Measurements from ENCODE around the gene SIX5. TPM values are rescaled to one million over a fixed set of nuclear protein-coding genes. Genes with fewer than 3 reads are reported as not detected.

Gene SIX5
- total and polyA plus RNA-seq, 9 of the 15 experiments (the other 6 are each of a cell fraction or from before 2014, with no cell fraction given), result 1.4 to 17.2 (median 7.4) TPM; not detected in 2

DNA sequence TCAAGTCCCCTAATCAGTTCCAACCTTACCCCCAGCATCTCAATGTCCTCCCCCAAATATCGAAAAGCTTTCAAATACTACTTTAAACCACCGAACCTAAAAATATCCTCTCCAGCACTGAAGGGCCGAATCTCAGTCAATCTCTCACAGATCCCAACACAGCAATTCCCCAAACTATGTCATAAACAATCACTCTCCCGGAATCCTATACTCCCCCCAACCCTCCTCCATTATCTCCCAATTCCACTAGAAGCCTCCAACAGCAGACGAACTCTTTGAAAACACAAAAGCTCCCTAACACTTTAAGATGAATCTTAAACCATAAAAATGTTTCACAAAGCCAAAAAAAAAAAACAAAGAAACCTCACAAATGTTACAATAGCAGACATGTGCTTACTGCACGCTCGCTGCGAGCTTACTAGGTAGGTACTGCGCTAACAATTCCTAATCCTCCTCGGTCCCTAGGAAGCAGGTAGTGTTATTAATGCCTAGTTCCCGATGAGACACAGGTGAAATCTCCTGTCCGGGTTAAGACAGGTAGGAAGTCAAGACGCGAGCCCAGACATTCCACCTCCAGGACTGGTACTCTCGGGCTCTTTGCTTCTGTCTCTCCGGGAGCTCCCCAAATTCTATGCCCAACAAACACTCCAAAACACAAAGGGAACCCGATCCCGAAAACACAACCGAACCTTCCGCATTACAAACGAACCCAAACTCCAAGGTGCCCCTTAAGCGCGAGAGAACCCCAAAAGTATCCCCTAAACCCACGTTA lies 52.5 kb downstream of the SIX5 start (continued):
- TF ChIP-seq, protein P1, sequence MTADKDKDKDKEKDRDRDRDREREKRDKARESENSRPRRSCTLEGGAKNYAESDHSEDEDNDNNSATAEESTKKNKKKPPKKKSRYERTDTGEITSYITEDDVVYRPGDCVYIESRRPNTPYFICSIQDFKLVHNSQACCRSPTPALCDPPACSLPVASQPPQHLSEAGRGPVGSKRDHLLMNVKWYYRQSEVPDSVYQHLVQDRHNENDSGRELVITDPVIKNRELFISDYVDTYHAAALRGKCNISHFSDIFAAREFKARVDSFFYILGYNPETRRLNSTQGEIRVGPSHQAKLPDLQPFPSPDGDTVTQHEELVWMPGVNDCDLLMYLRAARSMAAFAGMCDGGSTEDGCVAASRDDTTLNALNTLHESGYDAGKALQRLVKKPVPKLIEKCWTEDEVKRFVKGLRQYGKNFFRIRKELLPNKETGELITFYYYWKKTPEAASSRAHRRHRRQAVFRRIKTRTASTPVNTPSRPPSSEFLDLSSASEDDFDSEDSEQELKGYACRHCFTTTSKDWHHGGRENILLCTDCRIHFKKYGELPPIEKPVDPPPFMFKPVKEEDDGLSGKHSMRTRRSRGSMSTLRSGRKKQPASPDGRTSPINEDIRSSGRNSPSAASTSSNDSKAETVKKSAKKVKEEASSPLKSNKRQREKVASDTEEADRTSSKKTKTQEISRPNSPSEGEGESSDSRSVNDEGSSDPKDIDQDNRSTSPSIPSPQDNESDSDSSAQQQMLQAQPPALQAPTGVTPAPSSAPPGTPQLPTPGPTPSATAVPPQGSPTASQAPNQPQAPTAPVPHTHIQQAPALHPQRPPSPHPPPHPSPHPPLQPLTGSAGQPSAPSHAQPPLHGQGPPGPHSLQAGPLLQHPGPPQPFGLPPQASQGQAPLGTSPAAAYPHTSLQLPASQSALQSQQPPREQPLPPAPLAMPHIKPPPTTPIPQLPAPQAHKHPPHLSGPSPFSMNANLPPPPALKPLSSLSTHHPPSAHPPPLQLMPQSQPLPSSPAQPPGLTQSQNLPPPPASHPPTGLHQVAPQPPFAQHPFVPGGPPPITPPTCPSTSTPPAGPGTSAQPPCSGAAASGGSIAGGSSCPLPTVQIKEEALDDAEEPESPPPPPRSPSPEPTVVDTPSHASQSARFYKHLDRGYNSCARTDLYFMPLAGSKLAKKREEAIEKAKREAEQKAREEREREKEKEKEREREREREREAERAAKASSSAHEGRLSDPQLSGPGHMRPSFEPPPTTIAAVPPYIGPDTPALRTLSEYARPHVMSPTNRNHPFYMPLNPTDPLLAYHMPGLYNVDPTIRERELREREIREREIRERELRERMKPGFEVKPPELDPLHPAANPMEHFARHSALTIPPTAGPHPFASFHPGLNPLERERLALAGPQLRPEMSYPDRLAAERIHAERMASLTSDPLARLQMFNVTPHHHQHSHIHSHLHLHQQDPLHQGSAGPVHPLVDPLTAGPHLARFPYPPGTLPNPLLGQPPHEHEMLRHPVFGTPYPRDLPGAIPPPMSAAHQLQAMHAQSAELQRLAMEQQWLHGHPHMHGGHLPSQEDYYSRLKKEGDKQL (CRISPR knock-in tag; IDR thresholded peaks at IDR 0.05; ENCODE audit: borderline replicate concordance), result no peak
- no peak for TF ChIP-seq KLF6 (CRISPR knock-in tag; IDR thresholded peaks at IDR 0.05; ENCODE audit: borderline replicate concordance)
- TF ChIP-seq ZNF696 (CRISPR knock-in tag; conservative IDR thresholded peaks at IDR 0.05), result no peak
- TF ChIP-seq ARID1B (IDR thresholded peaks at IDR 0.05), result no peak
- TF ChIP-seq ZNF121 (CRISPR knock-in tag; conservative IDR thresholded peaks at IDR 0.05), result no peak
- TF ChIP-seq, protein P2, sequence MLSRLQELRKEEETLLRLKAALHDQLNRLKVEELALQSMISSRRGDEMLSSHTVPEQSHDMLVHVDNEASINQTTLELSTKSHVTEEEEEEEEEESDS (CRISPR knock-in tag; IDR thresholded peaks at IDR 0.05), result no peak
- TF ChIP-seq BCOR (IDR thresholded peaks at IDR 0.05), result no peak
- no peak for TF ChIP-seq SIN3B (IDR thresholded peaks at IDR 0.05; ENCODE audit: low read depth)
- no peak for TF ChIP-seq NFE2 (IDR thresholded peaks at IDR 0.05; ENCODE audit: low read depth)
- no peak for TF ChIP-seq CC2D1A (IDR thresholded peaks at IDR 0.05)
- TF ChIP-seq, protein P3, sequence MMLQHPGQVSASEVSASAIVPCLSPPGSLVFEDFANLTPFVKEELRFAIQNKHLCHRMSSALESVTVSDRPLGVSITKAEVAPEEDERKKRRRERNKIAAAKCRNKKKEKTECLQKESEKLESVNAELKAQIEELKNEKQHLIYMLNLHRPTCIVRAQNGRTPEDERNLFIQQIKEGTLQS (IDR thresholded peaks at IDR 0.05), result no peak
- TF ChIP-seq, protein P3 (CRISPR knock-in tag; conservative IDR thresholded peaks at IDR 0.05), result no peak
- TF ChIP-seq SMAD4 (CRISPR knock-in tag; conservative IDR thresholded peaks at IDR 0.05), result no peak
- TF ChIP-seq, protein P4, sequence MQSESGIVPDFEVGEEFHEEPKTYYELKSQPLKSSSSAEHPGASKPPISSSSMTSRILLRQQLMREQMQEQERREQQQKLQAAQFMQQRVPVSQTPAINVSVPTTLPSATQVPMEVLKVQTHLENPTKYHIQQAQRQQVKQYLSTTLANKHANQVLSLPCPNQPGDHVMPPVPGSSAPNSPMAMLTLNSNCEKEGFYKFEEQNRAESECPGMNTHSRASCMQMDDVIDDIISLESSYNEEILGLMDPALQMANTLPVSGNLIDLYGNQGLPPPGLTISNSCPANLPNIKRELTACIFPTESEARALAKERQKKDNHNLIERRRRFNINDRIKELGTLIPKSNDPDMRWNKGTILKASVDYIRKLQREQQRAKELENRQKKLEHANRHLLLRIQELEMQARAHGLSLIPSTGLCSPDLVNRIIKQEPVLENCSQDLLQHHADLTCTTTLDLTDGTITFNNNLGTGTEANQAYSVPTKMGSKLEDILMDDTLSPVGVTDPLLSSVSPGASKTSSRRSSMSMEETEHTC (IDR thresholded peaks at IDR 0.05), result no peak
- TF ChIP-seq PML (IDR thresholded peaks at IDR 0.05; ENCODE audit: low read length), result no peak
- TF ChIP-seq PCBP1 (IDR thresholded peaks at IDR 0.05; ENCODE audit: low read depth, low read length, poor library complexity, severe bottlenecking), result no peak
- no peak for TF ChIP-seq SMARCC2 (IDR thresholded peaks at IDR 0.05; ENCODE audit: low read depth)
- no peak for TF ChIP-seq TEAD4 (IDR thresholded peaks at IDR 0.05; ENCODE audit: low read length)
- no peak for TF ChIP-seq TEAD4 (CRISPR knock-in tag; IDR thresholded peaks at IDR 0.05; ENCODE audit: borderline replicate concordance)
- no peak for TF ChIP-seq ZNF77 (CRISPR knock-in tag; IDR thresholded peaks at IDR 0.05)
